CD1c-positive myeloid dendritic cell (primary cell): Measurements from ENCODE around the gene DCST2.

Experiments
- DNase-seq: peaks from one replicate; pipeline ENCODE4 v3.0.0-alpha.2; 2016; ENCODE audit errors: extremely low spot score

The DCST2 gene

DNA sequence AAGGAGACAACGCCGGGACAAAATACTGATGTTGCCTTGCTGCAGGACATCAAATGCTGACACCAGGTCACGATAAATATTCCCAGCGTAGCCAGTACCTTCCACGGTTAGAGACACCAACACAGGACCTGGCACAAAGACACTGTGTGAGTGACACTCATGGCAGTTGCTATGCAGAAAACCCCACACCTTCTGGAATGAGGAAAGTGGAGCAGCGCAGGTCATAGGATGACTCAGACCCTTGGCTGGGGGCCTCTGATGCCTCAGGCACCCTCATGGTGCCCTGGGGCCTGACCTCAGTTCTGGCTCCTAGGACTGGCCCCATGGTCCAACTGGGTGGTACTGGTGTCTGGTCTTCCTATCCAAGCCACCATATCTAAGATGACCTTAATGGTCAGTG lies 7.0 kb downstream of the DCST2 start:
- no peak for DNase-seq

DNA sequence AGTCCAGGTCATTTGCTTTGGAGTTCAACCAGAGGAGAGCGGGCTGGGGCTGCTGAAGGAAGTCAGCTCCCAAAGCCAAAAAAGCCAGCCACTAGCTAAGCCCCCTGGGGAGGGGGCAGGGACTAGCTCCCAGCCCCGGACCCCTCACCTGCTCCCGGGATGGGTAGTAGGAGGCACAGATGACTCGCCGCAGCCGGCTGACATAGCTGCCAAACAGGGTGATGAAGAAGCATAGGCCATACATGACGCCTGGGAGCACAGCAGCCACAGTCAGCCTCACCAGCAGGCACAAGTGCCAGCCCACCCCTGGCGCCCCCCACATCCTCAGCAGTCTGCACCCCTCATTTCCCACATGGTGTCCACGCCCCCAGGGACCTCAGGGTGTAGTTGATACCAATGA lies 7.4 kb downstream of the DCST2 start:
- no peak for DNase-seq

DNA sequence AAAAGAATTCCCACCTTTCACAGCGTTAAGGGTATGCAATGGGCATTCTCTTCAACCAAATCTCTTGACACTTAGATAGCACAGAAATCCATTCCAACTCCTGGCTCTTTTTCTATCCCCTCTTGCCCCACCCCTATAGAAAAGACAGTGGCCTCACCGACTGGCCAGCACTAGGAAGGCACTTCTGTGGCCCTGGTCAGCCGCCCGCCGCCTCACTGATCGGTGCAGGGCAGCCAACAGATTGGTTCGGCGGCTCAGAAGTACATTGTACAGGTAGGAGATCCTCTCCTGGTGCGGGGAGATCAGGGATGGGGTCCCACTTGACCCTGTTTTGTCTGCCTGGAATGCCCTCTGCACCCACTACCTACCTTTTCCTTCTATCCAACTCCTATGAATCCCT lies 9.3 kb downstream of the DCST2 start:
- DNase-seq = no peak

DNA sequence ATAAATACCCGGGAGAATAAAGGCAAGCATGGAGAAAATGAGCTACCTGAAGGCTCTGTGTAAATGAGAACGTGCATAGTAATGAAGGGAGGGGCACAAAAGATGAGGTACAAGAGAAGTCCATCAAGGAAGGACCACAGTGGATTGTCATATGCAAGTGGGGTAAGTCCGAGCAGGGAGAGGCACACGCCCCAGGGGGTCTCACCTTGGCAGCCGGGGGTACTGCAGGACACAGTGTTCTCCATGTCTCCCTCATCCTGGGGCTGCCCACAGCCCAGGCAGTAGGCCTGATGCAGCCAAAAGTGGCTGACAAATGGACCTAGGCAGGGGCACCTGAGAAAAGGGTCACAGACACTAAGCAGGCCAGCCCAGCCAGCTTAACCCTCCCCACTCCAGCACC lies 10.0 kb downstream of the DCST2 start:
- no peak for DNase-seq

DNA sequence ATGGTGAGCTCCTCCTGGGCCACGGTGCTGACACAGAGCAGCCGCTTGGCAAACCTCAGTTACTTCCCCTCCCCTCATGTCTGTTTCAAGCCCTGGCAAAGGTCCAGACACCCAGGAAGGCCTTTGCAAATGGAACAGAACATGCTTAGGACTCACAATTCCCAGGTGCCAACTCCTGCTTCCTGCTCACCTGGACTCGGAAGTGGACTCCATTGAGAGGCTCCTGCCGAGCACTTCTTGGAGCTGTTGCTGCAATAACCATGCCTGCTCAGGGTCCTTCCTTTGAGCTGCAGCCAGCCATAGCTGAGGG lies 10.7 kb downstream of the DCST2 start:
- peak; percentile 38 for DNase-seq

DNA sequence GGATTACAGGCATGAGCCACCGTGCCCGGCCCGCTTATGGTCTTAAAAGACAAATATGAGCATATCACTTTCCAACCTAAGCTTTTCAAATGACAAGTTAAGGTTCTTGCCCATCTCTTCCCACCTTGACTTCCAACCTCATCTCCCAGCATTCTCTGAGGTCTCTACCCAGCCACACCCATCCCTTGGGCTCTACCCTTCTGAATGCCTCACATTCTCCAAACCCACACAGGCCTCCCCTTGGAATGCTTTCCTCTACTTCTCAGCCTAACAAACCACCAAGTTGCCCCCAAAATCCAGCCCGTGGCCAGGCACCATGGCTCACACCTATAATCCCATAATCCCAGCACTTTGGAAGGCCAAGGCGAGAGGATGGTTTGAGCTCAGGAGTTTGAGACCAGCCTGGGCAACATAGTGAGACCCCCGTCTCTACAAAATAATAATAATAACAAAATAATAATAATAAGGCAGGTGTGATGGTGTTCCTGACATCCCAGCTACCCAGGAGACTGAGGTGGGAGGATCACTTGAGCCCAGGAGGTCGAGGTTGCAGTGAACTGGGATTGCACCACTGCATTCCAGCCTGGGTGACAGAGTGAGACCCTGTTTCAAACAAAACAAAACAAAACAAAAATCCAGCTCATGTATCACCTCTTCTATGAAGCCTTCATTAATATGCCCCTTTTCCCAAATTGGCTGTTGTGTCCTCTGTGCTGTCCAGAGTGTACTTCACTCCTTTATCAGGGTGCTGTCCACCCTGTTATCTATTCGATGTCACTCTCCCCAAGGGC lies 11.2 kb downstream of the DCST2 start:
- DNase-seq = no peak

DNA sequence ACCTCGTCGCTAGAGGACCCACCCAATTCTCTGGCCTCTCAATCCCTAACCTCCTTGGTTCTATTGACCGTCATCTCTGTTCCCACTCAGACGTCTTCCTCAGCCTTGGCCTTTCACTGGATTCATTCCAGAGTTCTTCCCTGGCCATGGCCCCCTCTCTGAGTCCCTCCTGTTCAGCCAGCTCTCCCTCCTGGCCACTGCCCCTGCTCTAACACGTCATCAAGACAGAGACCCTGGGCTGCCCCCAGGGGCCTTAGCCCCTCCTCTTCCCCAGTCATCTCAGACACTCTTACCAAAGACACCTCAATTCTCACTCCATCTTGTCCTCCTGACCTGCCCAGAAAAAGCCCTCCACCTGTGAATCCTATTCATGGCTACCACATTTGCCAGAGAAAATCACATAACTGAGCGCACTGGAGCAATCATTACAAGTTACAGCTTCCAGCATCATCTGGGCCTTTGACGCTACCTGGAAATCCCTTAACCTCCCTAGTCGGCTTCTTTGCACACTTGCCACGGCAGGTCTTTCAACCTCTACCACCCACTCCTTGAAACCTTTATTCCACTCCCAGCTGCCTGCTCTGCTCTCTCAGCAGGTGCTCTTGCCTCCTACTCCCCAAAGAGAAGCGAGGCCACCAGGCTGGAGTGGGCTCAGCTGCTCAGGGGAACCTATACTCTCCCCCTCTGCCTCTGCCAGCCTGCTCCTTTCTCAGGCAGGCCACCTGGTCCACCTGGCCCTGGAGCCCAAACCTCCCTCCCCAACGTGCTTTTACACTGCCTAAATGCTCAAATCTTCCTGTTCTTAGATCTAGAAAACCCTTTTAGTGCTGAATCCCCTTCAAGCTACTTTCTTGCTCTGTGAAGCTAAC lies 14.0 kb downstream of the DCST2 start:
- no peak for DNase-seq

DNA sequence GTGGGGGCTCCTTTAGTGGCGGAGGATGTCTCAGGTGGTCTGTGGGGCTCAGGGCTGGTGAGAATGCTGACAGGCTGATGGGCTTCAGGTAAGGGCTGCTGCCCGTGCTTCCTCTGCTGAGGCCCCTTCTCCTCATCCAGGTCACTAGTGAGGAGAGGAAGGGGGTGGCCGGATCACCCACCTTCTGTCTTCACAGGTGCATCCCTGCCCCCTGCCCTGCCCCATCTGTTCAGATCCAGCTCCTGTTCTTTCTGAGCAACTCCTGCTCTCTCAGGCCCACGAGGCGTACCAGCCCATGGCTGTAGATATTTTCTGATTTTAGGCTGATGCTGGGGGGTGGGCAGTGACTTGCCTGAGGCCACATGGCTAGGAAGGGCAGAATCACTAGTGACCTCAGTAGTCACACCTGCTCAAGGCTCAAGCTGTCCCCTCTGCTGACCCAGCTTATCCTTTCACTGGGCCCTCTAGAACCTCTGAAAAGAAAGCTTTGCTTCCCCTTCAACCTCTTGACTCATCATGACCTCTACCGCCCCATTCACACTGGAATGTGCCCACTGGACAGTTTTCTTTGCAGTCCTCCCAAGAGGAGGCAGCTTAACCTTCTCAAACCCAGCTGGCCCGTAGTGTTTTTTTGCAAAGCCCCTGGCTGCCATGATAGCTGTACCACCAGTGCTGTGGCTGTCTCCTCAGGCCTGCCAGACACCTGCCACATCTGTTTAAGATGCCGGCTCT lies 14.8 kb downstream of the DCST2 start:
- peak; percentile 11 for DNase-seq

DNA sequence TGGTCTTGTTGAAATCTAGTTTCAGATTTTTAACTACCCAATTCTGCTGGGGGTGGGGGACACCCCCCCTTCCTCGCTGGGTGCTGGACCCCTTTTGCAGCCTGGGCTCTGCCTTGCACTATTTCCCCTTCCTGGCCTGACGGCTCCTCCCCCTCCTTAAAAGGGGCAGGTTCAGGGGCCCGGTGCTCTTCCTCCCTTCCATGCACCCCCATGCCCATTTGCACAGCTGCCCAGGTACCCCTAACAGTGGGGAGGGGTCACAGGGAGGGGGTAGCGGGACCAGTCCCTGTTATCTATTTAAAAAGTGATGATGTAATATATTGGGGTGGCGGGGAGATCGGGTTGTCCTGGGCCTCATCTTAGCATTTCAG lies 15.7 kb downstream of the DCST2 start:
- no peak for DNase-seq

DNA sequence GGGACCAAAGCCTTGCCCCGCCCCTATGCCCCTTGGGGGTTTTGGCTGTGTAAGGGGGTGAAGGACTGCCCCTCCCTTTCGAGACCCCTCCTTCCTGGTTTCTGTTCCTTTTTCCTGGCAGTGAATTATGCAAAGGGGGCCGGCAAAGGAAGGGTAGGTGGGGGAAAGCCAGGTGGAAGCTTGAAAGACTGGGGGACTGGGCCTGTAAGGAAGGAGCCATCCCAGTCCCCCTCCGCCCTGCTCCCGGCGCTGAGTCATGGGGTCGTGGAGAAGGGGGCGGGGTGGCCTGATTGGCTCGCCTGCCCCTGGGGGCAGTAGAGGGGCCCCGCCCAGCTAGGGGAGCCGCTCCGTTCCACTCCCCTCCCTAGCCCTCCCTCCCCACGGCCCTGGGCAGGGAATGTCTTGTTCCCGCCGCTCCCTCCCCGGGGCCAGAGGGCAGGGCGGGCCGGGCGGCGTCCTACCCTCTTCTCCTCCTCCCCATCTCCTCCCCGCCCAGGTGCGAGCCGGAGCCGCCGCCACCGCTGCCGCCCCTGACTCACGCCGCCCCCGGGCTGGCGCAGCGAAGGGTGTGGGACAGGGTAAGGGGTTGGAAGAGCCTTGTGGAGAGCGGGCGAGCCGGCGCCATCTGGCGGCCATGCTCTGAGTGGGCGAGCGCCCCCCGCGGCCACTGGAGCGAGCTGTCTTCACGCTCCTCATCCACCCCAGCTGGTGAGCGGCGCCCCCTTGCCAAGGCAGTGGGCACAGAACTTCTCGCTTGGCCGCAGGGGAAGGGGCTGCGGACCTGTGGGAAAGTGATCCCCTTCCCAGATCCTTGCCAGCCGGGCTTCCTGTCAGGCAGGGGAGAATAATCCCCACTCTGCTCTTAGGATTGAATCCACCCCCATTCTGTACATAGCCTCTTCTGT lies 16.3 kb downstream of the DCST2 start:
- DNase-seq = peak; percentile 86

DNA sequence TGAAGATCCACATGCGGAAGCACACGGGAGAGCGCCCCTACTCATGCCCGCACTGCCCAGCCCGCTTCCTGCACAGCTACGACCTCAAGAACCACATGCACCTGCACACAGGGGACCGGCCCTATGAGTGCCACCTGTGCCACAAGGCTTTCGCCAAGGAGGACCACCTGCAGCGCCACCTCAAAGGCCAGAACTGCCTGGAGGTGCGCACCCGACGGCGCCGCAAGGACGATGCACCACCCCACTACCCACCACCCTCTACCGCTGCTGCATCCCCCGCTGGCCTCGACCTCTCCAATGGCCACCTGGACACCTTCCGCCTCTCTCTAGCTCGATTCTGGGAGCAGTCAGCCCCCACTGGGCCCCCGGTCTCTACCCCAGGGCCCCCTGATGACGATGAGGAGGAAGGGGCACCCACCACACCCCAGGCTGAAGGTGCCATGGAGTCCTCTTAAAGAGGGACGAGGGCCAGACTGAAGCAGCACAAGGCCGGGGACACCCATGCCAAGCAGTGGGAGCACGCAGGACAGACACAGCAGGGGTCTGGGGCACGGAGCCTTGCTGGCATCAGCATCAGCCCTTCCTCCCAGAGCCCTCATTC lies 17.2 kb downstream of the DCST2 start:
- DNase-seq = no peak

DNA sequence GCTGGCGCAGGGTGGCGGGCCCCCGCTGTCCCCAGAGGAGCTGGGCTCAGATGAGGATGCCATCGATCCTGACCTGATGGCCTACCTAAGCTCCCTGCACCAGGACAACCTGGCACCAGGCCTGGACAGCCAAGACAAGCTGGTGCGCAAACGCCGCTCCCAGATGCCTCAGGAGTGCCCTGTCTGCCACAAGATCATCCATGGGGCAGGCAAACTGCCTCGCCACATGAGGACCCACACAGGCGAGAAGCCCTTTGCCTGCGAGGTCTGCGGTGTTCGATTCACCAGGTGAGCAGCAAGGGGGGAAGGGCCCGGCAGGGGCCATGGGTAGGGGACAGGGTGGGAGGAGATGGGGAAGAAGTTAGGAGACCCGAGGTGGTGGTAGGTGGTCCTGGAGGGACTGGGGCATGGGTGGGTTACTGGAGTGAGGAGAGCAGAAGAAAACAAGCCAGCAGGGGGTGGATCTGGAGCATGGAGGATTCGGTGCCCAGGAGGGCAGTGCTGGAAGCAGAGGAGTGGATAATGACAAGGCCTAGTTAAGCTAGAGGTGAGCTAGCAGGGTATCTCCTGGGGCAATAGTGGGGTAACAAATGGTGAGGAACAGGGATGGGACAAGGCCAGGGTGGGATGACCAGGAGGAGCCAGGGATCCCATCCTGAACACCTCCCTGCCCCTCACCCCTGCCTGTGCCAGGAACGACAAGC lies 17.9 kb downstream of the DCST2 start:
- no peak for DNase-seq

DNA sequence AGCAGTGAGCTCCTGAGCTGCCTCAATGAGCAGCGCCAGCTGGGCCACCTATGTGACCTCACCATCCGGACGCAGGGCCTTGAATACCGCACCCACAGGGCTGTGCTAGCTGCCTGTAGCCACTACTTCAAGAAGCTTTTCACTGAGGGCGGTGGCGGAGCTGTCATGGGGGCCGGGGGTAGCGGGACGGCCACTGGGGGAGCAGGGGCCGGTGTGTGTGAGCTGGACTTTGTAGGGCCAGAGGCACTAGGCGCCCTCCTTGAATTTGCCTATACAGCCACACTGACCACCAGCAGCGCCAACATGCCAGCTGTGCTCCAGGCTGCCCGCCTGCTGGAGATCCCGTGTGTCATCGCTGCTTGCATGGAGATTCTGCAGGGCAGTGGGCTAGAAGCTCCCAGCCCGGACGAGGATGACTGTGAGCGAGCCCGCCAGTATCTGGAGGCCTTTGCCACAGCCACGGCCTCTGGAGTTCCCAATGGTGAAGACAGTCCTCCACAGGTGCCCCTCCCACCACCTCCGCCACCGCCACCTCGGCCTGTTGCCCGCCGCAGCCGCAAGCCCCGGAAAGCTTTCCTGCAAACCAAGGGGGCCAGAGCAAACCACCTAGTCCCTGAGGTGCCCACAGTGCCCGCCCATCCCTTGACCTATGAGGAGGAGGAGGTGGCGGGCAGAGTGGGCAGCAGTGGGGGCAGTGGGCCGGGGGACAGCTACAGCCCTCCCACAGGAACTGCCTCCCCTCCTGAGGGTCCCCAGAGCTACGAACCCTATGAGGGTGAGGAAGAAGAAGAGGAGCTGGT lies 18.7 kb downstream of the DCST2 start:
- no peak for DNase-seq

DNA sequence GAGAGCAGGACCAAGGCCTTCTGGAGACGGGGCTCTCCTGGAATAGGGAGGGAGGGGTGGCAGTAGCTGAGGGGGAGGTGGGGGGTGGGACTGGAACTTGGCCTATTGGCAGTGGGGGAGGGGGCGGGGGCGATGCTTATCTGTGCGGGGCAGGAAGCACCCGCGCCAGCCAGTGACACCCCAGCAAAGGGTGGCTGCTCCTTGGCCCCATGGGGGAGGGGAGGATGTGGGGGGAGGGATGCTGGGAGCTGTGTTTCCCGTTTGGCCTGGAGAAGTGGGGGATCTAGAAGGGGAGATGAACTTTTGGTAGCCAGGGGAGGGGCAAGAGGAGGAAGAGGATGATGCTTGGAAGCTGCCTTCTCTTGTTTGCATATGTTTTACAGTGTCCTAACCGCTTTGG lies 19.9 kb downstream of the DCST2 start:
- no peak for DNase-seq

DNA sequence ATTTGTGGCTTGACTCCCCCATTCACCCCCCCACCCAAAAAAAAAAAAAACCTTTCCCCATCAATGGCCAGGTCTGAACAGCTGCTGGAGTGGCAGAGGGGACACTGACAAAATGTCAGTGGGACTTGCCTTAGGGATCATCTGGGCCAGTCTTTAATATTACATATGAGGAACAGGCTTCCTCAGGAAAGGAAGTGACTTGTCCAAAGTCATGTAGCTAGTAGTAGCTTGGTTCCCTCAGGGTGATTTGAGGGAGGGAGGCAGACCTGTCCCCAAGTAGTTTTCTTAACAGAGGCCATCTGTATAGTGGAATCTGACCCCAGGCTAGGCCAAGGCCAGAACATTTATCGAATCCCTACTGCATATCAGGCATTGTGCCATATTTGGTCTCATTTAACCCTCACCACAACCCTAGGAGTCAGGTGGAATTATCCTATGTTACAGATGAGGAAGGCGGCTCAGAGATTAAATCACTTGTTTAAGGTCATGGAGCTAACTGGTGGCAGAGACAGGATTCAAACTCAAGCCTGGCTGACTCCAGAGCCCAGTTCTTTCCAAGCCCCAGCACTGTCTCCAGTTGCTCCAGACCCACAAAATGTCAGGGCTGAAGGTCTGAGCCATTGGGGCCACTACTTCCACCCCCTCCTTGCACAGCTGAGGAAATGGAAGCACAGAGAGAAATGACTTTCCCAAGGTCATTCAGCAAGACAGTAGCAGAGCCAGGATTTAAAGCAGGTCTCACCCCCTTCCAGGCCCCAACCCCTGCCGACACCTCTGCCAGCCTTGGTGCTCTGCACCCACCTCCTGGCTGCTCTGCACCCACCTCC lies 20.6 kb downstream of the DCST2 start:
- peak; percentile 51 for DNase-seq

DNA sequence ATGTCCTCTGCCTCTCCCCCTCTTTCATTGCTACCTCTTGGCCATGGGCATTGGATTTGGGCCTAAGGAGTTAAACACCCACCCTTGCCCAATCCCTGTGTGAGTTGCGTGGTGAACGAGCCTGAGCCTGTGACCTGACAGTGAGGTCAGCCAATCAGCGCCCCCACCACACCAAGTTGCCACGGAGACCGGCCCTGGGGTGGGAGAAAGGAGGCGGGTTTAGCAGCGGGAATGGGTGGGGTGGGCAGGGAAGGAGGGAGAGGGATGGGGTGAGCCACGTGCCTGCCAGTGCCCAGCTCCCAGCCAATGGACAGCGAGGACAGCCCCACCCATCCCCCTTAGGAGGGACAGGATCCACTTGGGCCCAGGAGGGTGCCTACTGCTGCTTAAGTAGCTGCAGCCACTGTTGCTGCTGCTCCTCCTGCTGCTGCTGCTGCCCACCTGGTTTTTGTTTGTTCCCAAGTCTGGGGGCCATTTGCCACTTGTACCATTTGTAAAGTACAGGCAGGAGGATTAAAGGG lies 21.5 kb downstream of the DCST2 start:
- peak; percentile 71 for DNase-seq

DNA sequence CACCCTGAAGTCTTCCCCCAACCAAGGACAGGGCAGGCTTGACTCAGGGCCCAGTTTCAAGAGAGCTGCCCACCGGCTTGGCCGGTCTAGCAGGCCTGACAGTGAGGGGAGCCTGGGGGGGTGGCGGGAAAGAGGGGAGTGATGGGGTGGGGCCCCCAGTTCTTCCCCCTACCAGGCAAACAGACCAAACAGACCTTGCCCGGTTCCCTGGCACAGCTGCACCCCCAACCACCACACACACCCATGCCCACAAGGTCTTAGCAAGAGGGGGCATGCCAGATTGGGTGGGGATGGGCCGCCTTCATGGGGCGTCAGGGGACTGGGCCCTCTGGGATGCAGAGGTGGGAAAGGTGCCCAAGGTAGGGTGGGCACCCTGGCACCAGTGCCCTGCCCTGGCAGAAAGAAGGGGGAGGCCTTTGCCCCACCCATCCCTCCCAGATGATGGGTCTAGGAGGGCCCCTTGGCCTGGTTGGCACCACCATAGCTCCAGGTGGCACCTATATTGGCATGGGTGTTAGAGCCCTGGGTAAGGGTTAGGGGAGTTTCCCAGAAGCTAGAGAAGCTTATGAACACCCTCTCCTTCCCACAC lies 22.1 kb downstream of the DCST2 start:
- DNase-seq = no peak

DNA sequence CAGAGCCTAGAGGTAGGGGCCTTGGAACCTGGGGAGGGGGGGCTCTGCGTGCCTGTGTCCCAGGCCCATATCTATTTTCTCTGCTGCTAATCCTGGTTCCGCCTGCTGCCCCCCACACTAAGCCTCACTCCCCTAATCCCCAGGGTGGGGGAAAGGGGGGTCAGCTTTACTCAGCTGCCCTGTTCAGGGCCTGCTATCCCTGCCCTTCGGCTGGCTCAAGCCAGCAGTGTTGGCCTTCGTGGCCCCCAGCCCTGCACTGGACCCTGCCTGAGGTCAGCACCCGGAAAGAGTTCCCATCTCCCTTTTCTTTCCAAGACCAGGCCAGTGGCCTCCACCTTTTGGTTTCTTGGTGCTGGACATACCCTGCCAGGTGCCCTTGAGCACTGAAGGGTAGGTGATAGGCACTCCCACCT lies 22.6 kb downstream of the DCST2 start:
- DNase-seq = no peak
